Central memory CD8-positive, alpha-beta T cell (primary cell): Measurements from ENCODE around the gene DAP.

Experiments
- ATAC-seq: fragments of 150-1000 bp; cut with Tn5 transposase; replicated peaks from 2 replicates; pipeline ENCODE4 v1.10.0; 2022; ENCODE audit warnings: mild to moderate bottlenecking, moderate FRiP score, moderate number of reproducible peaks; ENCODE audit not compliant: poor library complexity, severe bottlenecking; ENCODE audit errors: extremely low read depth
- DNase-seq, 2 donors: peaks; one replicate each; pipeline ENCODE4 v3.0.0; 2021; ENCODE audit warnings: low spot score in 2 of 2
- H3K27ac Mint-ChIP-seq: one replicate; pipeline ENCODE4 v1.8.0; 2022; ENCODE audit warnings: low read depth, mild to moderate bottlenecking, moderate library complexity, mixed read lengths
- H3K27me3 Mint-ChIP-seq: one replicate; pipeline ENCODE4 v1.8.0; 2022; ENCODE audit warnings: mixed read lengths
- H3K36me3 Mint-ChIP-seq: one replicate; pipeline ENCODE4 v1.8.0; 2022; ENCODE audit warnings: mild to moderate bottlenecking, moderate library complexity, mixed read lengths; ENCODE audit not compliant: insufficient read depth
- H3K4me1 Mint-ChIP-seq: one replicate; pipeline ENCODE4 v1.8.0; 2022; ENCODE audit warnings: mixed read lengths
- H3K4me3 Mint-ChIP-seq: one replicate; pipeline ENCODE4 v1.8.0; 2022; ENCODE audit warnings: mild to moderate bottlenecking, moderate library complexity, mixed read lengths
- H3K9me3 Mint-ChIP-seq: one replicate; pipeline ENCODE4 v1.8.0; 2022; ENCODE audit warnings: mixed read lengths

Gene DAP

DNA sequence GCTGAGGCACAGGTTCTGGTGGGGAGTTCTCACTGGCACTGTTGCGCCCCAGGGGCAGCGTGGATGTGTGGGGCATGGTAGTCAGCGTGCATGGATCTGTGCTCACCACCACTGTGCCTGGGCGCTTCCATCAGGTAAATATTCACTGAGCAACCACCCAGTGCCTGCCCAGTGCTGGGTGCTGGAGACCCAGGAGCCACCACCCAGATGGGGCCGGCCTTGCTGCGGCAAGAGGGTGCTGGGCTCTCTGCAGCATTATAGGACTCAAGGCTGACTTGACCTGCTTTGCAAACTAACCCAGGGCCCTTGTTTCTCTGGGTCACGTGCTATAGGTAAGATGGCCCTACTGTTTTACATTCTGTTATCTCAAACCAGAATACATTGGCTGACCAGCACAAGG lies 60.5 kb downstream of the DAP start:
- ATAC-seq: no peak
- no peak overlapping the region for H3K4me3 Mint-ChIP-seq
- H3K4me1 Mint-ChIP-seq: peaks cover 46% of the 10 kb centered on the region
- H3K9me3 Mint-ChIP-seq: no peaks in the 10 kb centered on the region
- DNase-seq: no peak
- H3K27me3 Mint-ChIP-seq: no peaks in the 10 kb centered on the region
- H3K27ac Mint-ChIP-seq: no peak overlapping the region
- H3K36me3 Mint-ChIP-seq: peaks cover 2% of the 10 kb centered on the region

DNA sequence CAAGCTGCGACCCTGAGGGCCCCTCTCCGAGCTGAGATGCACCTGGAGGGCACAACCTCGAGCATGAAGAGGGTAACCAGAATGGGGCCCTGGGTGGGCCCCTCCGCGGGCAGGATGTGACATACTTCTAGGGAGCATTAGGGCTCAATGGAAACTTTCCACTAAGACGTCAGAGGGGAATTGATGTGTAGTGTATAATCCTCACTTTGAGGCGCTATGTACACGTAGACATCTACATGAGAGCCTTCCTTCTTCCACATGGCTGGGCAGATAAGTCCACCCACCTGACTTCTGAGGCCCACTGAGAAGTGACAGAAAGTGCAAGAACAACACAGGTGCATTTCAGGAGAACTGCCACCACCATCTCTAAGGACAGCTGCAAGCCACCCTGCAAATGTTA lies 61.0 kb downstream of the DAP start:
- Mint-ChIP-seq H3K36me3 (peaks cover 2% of the 10 kb centered on the region), H3K27me3 (no peaks in the 10 kb centered on the region), H3K9me3 (no peaks in the 10 kb centered on the region), H3K4me3 (no peak overlapping the region), H3K4me1 (peaks cover 40% of the 10 kb centered on the region), H3K27ac (no peak overlapping the region)
- DNase-seq: no peak
- no peak for ATAC-seq

DNA sequence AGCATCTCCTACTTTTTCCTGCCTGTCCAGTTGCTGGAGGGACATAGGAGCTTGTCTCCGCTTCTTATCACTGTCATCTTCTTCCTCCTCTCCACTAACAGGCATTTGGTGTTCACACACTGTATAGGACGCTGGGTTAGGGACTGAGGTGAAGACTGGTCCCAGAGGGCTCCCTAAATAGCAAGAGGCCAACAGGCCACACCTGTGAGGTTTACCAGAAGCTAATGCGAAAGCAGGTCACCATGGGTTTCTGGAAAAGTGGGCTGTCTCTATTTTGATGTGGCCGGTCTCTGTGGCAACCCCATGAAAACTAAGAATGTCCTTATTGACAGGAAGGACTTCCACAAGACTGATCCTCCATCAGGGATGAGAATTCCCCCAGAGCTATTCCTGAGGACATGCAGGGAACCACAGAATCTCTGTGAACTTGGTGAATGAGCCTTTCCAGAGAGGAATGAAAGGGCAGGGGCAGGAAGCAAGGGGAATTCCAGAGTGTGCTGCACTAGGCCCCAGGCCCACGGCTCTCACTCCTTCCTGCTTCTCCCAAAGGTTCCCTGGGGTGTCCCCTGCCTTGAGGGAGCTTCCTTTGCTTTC lies 61.7 kb downstream of the DAP start:
- H3K4me1 Mint-ChIP-seq: peaks cover 34% of the 10 kb centered on the region
- peaks cover 2% of the 10 kb centered on the region for H3K36me3 Mint-ChIP-seq
- DNase-seq (no peak), ATAC-seq (no peak)
- no peaks in the 10 kb centered on the region for H3K27me3 Mint-ChIP-seq
- no peaks in the 10 kb centered on the region for H3K9me3 Mint-ChIP-seq
- no peak overlapping the region for H3K4me3 Mint-ChIP-seq
- H3K27ac Mint-ChIP-seq: no peak overlapping the region

- no peaks in the 10 kb centered on the region for H3K27me3 Mint-ChIP-seq
- DNase-seq (no peak), ATAC-seq (peak; percentile 46)
- peaks cover 32% of the 10 kb centered on the region for H3K4me1 Mint-ChIP-seq
- peak overlapping the region; percentile 17 for H3K27ac Mint-ChIP-seq
- no peak overlapping the region for H3K4me3 Mint-ChIP-seq
- H3K36me3 Mint-ChIP-seq: peaks cover 3% of the 10 kb centered on the region
- H3K9me3 Mint-ChIP-seq: no peaks in the 10 kb centered on the region
Measured at GRCh38 chr5:10695759-10696543, 65.1 kb downstream of the DAP start.

- no peak for ATAC-seq
Measured at GRCh38 chr5:10695055-10695649, 65.9 kb downstream of the DAP start.

DNA sequence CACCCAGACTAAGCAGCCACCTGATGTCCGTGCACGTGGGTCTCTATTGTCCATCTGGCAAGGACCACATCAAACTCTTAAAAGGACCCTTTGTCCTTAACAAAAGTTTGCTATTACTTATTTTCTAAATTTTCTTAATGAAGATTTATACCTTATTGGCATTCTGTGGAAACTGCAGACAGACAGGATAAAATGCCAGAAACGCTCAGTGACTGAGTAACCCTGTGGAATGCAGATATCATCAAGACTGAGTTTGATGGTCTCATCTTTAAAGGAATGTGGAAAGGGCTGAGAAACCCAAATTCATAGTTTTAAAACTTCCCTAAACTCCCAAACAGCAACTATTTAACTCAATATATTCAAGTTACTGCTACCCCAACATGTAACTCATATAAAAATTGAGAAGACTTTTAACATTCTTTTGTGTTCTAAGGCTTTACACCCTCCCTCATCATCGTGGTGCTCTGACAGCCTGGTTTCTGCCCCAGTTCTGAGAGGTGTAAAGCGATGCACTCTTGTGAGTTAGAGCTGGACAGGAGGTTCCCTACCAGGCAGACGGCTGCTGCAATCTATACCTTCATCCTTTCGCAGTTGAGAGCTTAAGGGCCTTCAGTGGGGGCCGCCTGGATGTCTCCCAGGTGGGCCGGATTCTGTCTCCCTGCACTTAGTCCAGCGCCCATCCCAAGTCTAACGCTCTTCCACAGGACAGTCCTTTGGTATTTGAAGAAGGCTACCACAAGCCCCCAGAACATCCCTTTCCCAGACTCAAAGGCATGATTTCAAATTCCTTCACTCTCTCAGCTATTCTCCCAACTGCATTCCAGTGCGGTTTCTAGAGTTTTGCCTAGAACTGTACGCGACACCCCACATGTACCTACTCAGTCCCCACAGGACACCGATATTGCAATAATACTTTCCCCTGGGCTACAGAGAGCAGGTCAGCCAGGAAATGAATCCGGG lies 68.9 kb downstream of the DAP start:
- ATAC-seq (no peak), DNase-seq (no peak)
- H3K27me3 Mint-ChIP-seq: no peaks in the 10 kb centered on the region
- H3K9me3 Mint-ChIP-seq: no peaks in the 10 kb centered on the region
- peaks cover 13% of the 10 kb centered on the region for H3K4me1 Mint-ChIP-seq
- peaks cover 3% of the 10 kb centered on the region for H3K36me3 Mint-ChIP-seq
- no peak overlapping the region for H3K4me3 Mint-ChIP-seq
- no peak overlapping the region for H3K27ac Mint-ChIP-seq

More at GRCh38 chr5:10695055-10695649, 65.9 kb downstream of the DAP start:
- Mint-ChIP-seq H3K4me1 (peaks cover 30% of the 10 kb centered on the region), H3K36me3 (peaks cover 3% of the 10 kb centered on the region), H3K9me3 (no peaks in the 10 kb centered on the region), H3K27ac (no peak overlapping the region), H3K27me3 (no peaks in the 10 kb centered on the region), H3K4me3 (no peak overlapping the region)
- no peak for DNase-seq

GRCh38 chr5:10690460-10691440 lies 70.3 kb downstream of the DAP start:
- Mint-ChIP-seq H3K9me3 (no peaks in the 10 kb centered on the region), H3K36me3 (peaks cover 3% of the 10 kb centered on the region), H3K27me3 (no peaks in the 10 kb centered on the region), H3K27ac (no peak overlapping the region), H3K4me3 (no peak overlapping the region), H3K4me1 (peaks cover 2% of the 10 kb centered on the region)
- ATAC-seq (no peak), DNase-seq (no peak)

DNA sequence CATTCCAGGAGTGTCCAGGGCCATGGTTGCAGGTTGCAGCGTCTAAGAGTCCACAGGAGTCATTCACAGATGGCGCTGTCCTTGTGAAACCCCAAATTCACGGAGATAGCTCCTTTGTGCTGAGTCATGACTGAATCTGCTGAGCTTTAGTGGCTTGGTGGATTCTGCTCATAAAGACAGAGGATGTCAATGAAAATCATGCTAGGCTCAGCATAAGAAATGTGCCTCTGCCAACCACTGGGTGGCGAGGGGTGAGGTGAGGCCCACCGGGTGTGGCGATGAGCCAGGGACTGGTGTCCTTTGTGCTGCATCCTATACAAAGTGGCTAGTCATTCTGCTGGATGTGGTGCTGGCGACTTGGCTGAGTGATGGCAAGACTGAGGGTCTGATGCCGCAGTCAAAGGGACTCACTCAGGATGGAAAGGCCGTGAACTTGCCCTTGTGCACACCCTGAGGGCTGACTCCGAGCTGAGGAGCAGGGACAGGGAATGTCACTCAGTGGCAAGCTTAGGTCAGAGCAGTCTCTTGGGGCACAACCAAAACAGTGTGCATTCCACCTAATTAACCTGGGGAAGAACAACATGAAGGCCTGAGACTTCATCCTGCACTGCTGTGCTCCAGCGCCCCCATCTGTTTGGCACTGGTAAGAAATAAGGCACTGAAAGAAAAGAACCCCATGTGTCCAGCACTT lies 71.5 kb downstream of the DAP start:
- peaks cover 3% of the 10 kb centered on the region for H3K36me3 Mint-ChIP-seq
- H3K9me3 Mint-ChIP-seq: no peaks in the 10 kb centered on the region
- no peaks in the 10 kb centered on the region for H3K27me3 Mint-ChIP-seq
- H3K4me1 Mint-ChIP-seq: no peaks in the 10 kb centered on the region
- ATAC-seq (no peak), DNase-seq (no peak)
- no peak overlapping the region for H3K27ac Mint-ChIP-seq
- H3K4me3 Mint-ChIP-seq: no peak overlapping the region

GRCh38 chr5:10688651-10689171 lies 72.3 kb downstream of the DAP start:
- Mint-ChIP-seq H3K9me3 (no peaks in the 10 kb centered on the region), H3K4me3 (no peak overlapping the region), H3K4me1 (no peaks in the 10 kb centered on the region), H3K36me3 (peaks cover 3% of the 10 kb centered on the region), H3K27ac (no peak overlapping the region), H3K27me3 (no peaks in the 10 kb centered on the region)
- DNase-seq: no peak
- no peak for ATAC-seq

DNA sequence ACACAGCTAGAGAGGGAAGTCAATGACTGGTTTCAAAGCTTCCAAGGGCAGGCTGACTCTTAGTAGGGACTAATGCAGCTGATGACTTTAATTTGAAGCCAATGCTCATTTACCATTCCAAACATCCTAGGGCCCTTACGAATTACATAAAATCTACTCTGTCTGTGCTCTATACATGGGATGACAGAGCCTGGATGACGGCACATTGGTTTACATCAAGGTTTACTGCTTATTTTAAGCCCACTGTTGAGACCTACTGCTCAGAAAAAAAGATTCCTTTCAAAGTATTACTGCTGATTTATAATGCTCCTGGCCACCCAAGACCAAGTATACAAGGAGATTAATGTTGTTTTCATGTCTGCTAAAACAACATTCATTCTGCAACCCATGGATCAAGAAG lies 74.1 kb downstream of the DAP start:
- peaks cover 8% of the 10 kb centered on the region for H3K4me1 Mint-ChIP-seq
- H3K27me3 Mint-ChIP-seq: no peaks in the 10 kb centered on the region
- H3K27ac Mint-ChIP-seq: no peak overlapping the region
- no peak for ATAC-seq
- peaks cover 6% of the 10 kb centered on the region for H3K36me3 Mint-ChIP-seq
- H3K9me3 Mint-ChIP-seq: no peaks in the 10 kb centered on the region
- no peak for DNase-seq
- no peak overlapping the region for H3K4me3 Mint-ChIP-seq

DNA sequence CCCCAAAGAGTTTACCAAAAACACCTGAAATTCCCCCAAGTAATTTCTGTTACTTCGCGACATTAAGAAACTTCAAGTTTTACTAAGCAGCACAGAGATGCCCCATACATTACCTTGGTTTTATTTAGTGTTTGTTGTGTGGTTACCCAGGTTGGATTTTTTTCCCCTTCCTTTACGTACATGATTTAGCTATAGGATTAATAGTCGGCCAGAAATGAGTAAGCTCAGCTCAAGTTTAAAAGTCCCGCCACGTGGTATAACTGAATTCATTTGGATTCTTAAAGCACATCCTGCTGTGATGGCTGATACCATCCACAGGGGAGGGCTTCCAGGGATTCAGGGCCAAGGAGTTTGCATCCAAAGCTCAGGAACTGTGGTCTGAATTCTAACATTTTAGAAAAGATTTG lies 75.9 kb downstream of the DAP start:
- ATAC-seq: no peak
- H3K4me3 Mint-ChIP-seq: no peak overlapping the region
- peaks cover 8% of the 10 kb centered on the region for H3K4me1 Mint-ChIP-seq
- H3K27ac Mint-ChIP-seq: no peak overlapping the region
- peaks cover 6% of the 10 kb centered on the region for H3K36me3 Mint-ChIP-seq
- H3K27me3 Mint-ChIP-seq: no peaks in the 10 kb centered on the region
- H3K9me3 Mint-ChIP-seq: no peaks in the 10 kb centered on the region
- no peak for DNase-seq
